ENCODE data around the gene WDR35.

GRCh38 chr2:19936203-19936602 is 53.7 kb downstream of the WDR35 start:
- no peak for TF ChIP-seq EZH2phosphoT487 (IDR thresholded peaks at IDR 0.05; ENCODE audit: low read length)
- TF ChIP-seq, protein P1, sequence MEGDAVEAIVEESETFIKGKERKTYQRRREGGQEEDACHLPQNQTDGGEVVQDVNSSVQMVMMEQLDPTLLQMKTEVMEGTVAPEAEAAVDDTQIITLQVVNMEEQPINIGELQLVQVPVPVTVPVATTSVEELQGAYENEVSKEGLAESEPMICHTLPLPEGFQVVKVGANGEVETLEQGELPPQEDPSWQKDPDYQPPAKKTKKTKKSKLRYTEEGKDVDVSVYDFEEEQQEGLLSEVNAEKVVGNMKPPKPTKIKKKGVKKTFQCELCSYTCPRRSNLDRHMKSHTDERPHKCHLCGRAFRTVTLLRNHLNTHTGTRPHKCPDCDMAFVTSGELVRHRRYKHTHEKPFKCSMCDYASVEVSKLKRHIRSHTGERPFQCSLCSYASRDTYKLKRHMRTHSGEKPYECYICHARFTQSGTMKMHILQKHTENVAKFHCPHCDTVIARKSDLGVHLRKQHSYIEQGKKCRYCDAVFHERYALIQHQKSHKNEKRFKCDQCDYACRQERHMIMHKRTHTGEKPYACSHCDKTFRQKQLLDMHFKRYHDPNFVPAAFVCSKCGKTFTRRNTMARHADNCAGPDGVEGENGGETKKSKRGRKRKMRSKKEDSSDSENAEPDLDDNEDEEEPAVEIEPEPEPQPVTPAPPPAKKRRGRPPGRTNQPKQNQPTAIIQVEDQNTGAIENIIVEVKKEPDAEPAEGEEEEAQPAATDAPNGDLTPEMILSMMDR (IDR thresholded peaks at IDR 0.05; ENCODE audit: low read length) = no peak

All from MM.1S (cell line).